Mesodermal cell (in vitro differentiated cells): Measurements from ENCODE around the gene BMP6.
"Not testable (repeated sequence)": the region's sequence is repeated elsewhere in the genome, so short reads cannot be mapped to it uniquely, and the experiment has no call there.

Experiments used
- H3K27ac ChIP-seq: 2 replicates; pipeline ENCODE4 v1.7.0; 2013; ENCODE audit warnings: mild to moderate bottlenecking, low read depth, low read length, moderate library complexity; ENCODE audit not compliant: severe bottlenecking
- H3K36me3 ChIP-seq: 2 replicates; pipeline ENCODE4 v1.7.1; 2013; ENCODE audit warnings: mild to moderate bottlenecking, low read length, moderate library complexity; ENCODE audit not compliant: control insufficient read depth, insufficient read depth
- H3K4me1 ChIP-seq: one replicate; pipeline ENCODE4 v1.7.1; 2013; ENCODE audit warnings: mild to moderate bottlenecking, low read length; ENCODE audit not compliant: insufficient read depth, control insufficient read depth, poor library complexity, severe bottlenecking
- H3K4me3 ChIP-seq: 2 replicates; pipeline ENCODE4 v1.7.0; 2013; ENCODE audit warnings: low read length, control low read depth, mild to moderate bottlenecking; ENCODE audit not compliant: insufficient read depth, poor library complexity, severe bottlenecking; ENCODE audit errors: extremely low read depth
- H3K9me3 ChIP-seq: 2 replicates; pipeline ENCODE4 v1.7.1; 2013; ENCODE audit warnings: mild to moderate bottlenecking, low read length, moderate library complexity; ENCODE audit not compliant: control insufficient read depth
- WGBS, 2 experiments: methylation state at CpG; one replicate each; pipeline ENCODE4 v1.1.5; 2013; ENCODE audit warnings: missing lambda C conversion rate in 2 of 2; ENCODE audit not compliant: insufficient coverage in 2 of 2; 5-methylcytosine and 5-hydroxymethylcytosine counted together

The BMP6 gene

GRCh38 chr6:7883381-7883780 lies 157.5 kb downstream of the BMP6 start:
- Histone ChIP-seq H3K4me1 (no peaks in the 10 kb centered on the region), H3K27ac (no peak overlapping the region), H3K36me3 (peaks cover 99% of the 10 kb centered on the region), H3K9me3 (no peaks in the 10 kb centered on the region), H3K4me3 (no peak overlapping the region)
- 88 to 93% methylated on average over 6 to 7 of the region's 8 CpGs for WGBS, 2 experiments

- Histone ChIP-seq H3K36me3 (peaks cover 100% of the 10 kb centered on the region), H3K4me3 (no peak overlapping the region), H3K9me3 (no peaks in the 10 kb centered on the region), H3K4me1 (no peaks in the 10 kb centered on the region), H3K27ac (no peak overlapping the region)
- whole genome bisulfite sequencing, 2 experiments, result 92 to 100% methylated on average over 2 of the region's 3 CpGs
Observed at GRCh38 chr6:7886132-7886531, 160.2 kb downstream of the BMP6 start.

GRCh38 chr6:7887278-7887991 lies 161.5 kb downstream of the BMP6 start:
- 92 to 96% methylated on average over 19 to 21 of the region's 21 CpGs for WGBS, 2 experiments
- H3K36me3 ChIP-seq, result peaks cover 100% of the 10 kb centered on the region
- no peak overlapping the region for H3K4me3 ChIP-seq
- H3K9me3 ChIP-seq, result no peaks in the 10 kb centered on the region
- no peak overlapping the region for H3K27ac ChIP-seq
- H3K4me1 ChIP-seq, result no peaks in the 10 kb centered on the region

- 96% methylated on average over 19 to 23 of the region's 25 CpGs for WGBS, 2 experiments
- no peaks in the 10 kb centered on the region for H3K4me1 ChIP-seq
- peaks cover 100% of the 10 kb centered on the region for H3K36me3 ChIP-seq
Observed at GRCh38 chr6:7888587-7889357, 162.9 kb downstream of the BMP6 start.

GRCh38 chr6:7891078-7891872 lies 165.4 kb downstream of the BMP6 start:
- Histone ChIP-seq H3K9me3 (no peaks in the 10 kb centered on the region), H3K36me3 (peaks cover 100% of the 10 kb centered on the region), H3K27ac (no peak overlapping the region), H3K4me1 (no peaks in the 10 kb centered on the region), H3K4me3 (no peak overlapping the region)
- 96 to 97% methylated on average over 14 to 15 of the region's 15 CpGs for WGBS, 2 experiments

More at GRCh38 chr6:7888587-7889357, 162.9 kb downstream of the BMP6 start:
- no peak overlapping the region for H3K27ac ChIP-seq
- no peaks in the 10 kb centered on the region for H3K9me3 ChIP-seq
- H3K4me3 ChIP-seq, result no peak overlapping the region

GRCh38 chr6:7892367-7892766 lies 166.5 kb downstream of the BMP6 start:
- not testable (repeated sequence) for H3K9me3 ChIP-seq, H3K4me3 ChIP-seq, H3K27ac ChIP-seq, H3K4me1 ChIP-seq
- WGBS, 2 experiments, result 94 to 100% methylated on average over 2 to 4 of the region's 4 CpGs
- peaks cover 96% of the 10 kb centered on the region for H3K36me3 ChIP-seq

- peaks cover 96% of the 10 kb centered on the region for H3K36me3 ChIP-seq
- 96 to 97% methylated on average over 12 of the region's 12 CpGs for WGBS, 2 experiments
Observed at GRCh38 chr6:7893342-7893741, 167.4 kb downstream of the BMP6 start.

GRCh38 chr6:7894262-7895124 lies 168.6 kb downstream of the BMP6 start:
- H3K36me3 ChIP-seq, result peaks cover 96% of the 10 kb centered on the region
- 96 to 99% methylated on average over 11 to 12 of the region's 13 CpGs for WGBS, 2 experiments
- no peaks in the 10 kb centered on the region for H3K9me3 ChIP-seq
- no peaks in the 10 kb centered on the region for H3K4me1 ChIP-seq
- H3K4me3 ChIP-seq, result no peak overlapping the region
- H3K27ac ChIP-seq, result no peak overlapping the region

More at GRCh38 chr6:7893342-7893741, 167.4 kb downstream of the BMP6 start:
- no peak overlapping the region for H3K4me3 ChIP-seq
- H3K27ac ChIP-seq, result no peak overlapping the region
- H3K9me3 ChIP-seq, result no peaks in the 10 kb centered on the region
- no peaks in the 10 kb centered on the region for H3K4me1 ChIP-seq

GRCh38 chr6:7895125-7895423 lies 169.2 kb downstream of the BMP6 start:
- Histone ChIP-seq H3K4me1 (no peaks in the 10 kb centered on the region), H3K27ac (no peak overlapping the region), H3K36me3 (peaks cover 96% of the 10 kb centered on the region), H3K4me3 (no peak overlapping the region), H3K9me3 (no peaks in the 10 kb centered on the region)
- WGBS, 2 experiments, result 90 to 100% methylated on average over 6 of the region's 7 CpGs

GRCh38 chr6:7896465-7896987 lies 170.6 kb downstream of the BMP6 start:
- no peak overlapping the region for H3K4me3 ChIP-seq
- H3K4me1 ChIP-seq, result no peaks in the 10 kb centered on the region
- peaks cover 95% of the 10 kb centered on the region for H3K36me3 ChIP-seq
- no peaks in the 10 kb centered on the region for H3K9me3 ChIP-seq
- H3K27ac ChIP-seq, result no peak overlapping the region
- 87 to 93% methylated on average over 2 of the region's 6 CpGs for WGBS, 2 experiments
